ENCODE results near the gene MAP7. TPM values are rescaled to one million over a fixed set of nuclear protein-coding genes. Genes with fewer than 3 reads are reported as not detected.

Gene MAP7
- total RNA-seq, 2 experiments from 2014 or later = not detected

GRCh38 chr6:136446145-136446544 lies 104.1 kb downstream of the MAP7 start:
- Histone ChIP-seq H3K9me2 (ENCODE audit: insufficient read depth, low read length) (no peaks in the 10 kb centered on the region), H3K79me2 (ENCODE audit: insufficient read depth, low read depth, low read length) (no peaks in the 10 kb centered on the region), H3K4me2 (ENCODE audit: low read length) (no peak overlapping the region), H3K36me3 (ENCODE audit: insufficient read depth, low read length) (no peaks in the 10 kb centered on the region), H3K9me3 (ENCODE audit: low read length) (no peaks in the 10 kb centered on the region), H2AFZ (ENCODE audit: low read length) (no peak overlapping the region), H4K20me1 (ENCODE audit: insufficient read depth, low read length) (no peaks in the 10 kb centered on the region), H3K4me1 (ENCODE audit: insufficient read depth, low read length, poor library complexity, severe bottlenecking) (no peaks in the 10 kb centered on the region), H3K27ac (ENCODE audit: low read depth, low read length, poor library complexity, severe bottlenecking) (no peak overlapping the region), H3K4me3 (ENCODE audit: low read depth, low read length, poor library complexity, severe bottlenecking) (no peak overlapping the region)
- ChIA-PET POLR2A (no interaction called here), CTCF (ENCODE audit: unreplicated experiment) (no interaction called here)
- DNase-seq (ENCODE audit: low spot score) = no peak
- BruUV-seq (replicated peaks) = no TSS peak
- no peak for TF ChIP-seq EZH2phosphoT487 (IDR thresholded peaks at IDR 0.05; ENCODE audit: borderline replicate concordance, low read depth, low read length)
- no peak for TF ChIP-seq CTCF (conservative IDR thresholded peaks at IDR 0.05; ENCODE audit: low read length)
- intact Hi-C loops (cut with micrococcal nuclease; ENCODE audit: unreplicated experiment) = no loop called here

- BruUV-seq (replicated peaks) = no TSS peak
- Histone ChIP-seq H3K4me1 (ENCODE audit: insufficient read depth, low read length, poor library complexity, severe bottlenecking) (no peaks in the 10 kb centered on the region), H3K9me3 (ENCODE audit: low read length) (no peaks in the 10 kb centered on the region), H3K27ac (ENCODE audit: low read depth, low read length, poor library complexity, severe bottlenecking) (no peak overlapping the region), H3K4me2 (ENCODE audit: low read length) (no peak overlapping the region), H2AFZ (ENCODE audit: low read length) (no peak overlapping the region), H3K79me2 (ENCODE audit: insufficient read depth, low read depth, low read length) (no peaks in the 10 kb centered on the region), H3K4me3 (ENCODE audit: low read depth, low read length, poor library complexity, severe bottlenecking) (no peak overlapping the region), H4K20me1 (ENCODE audit: insufficient read depth, low read length) (no peaks in the 10 kb centered on the region), H3K9me2 (ENCODE audit: insufficient read depth, low read length) (no peaks in the 10 kb centered on the region), H3K36me3 (ENCODE audit: insufficient read depth, low read length) (no peaks in the 10 kb centered on the region)
- no peak for DNase-seq (ENCODE audit: low spot score)
- TF ChIP-seq EZH2phosphoT487 (IDR thresholded peaks at IDR 0.05; ENCODE audit: borderline replicate concordance, low read depth, low read length) (no peak), CTCF (conservative IDR thresholded peaks at IDR 0.05; ENCODE audit: low read length) (no peak)
- intact Hi-C loops (cut with micrococcal nuclease; ENCODE audit: unreplicated experiment) = no loop called here
- ChIA-PET POLR2A (no interaction called here), CTCF (ENCODE audit: unreplicated experiment) (no interaction called here)
Measured at GRCh38 chr6:136445063-136445462, 105.2 kb downstream of the MAP7 start.

GRCh38 chr6:136440203-136440602 lies 110.0 kb downstream of the MAP7 start:
- no peak overlapping the region for H3K4me2 ChIP-seq (ENCODE audit: low read length)
- no peaks in the 10 kb centered on the region for H3K9me3 ChIP-seq (ENCODE audit: low read length)
- H3K4me3 ChIP-seq (ENCODE audit: low read depth, low read length, poor library complexity, severe bottlenecking) = no peak overlapping the region
- TF ChIP-seq CTCF (conservative IDR thresholded peaks at IDR 0.05; ENCODE audit: low read length) (no peak), EZH2phosphoT487 (IDR thresholded peaks at IDR 0.05; ENCODE audit: borderline replicate concordance, low read depth, low read length) (no peak)
- no peak overlapping the region for H2AFZ ChIP-seq (ENCODE audit: low read length)
- no peaks in the 10 kb centered on the region for H4K20me1 ChIP-seq (ENCODE audit: insufficient read depth, low read length)
- no peaks in the 10 kb centered on the region for H3K4me1 ChIP-seq (ENCODE audit: insufficient read depth, low read length, poor library complexity, severe bottlenecking)
- intact Hi-C loops (cut with micrococcal nuclease; ENCODE audit: unreplicated experiment) = no loop called here
- no TSS peak for BruUV-seq (replicated peaks)
- no peak for DNase-seq (ENCODE audit: low spot score)
- ChIA-PET CTCF (ENCODE audit: unreplicated experiment) (no interaction called here), POLR2A (interaction anchor here (0.9 to 1.2 kb wide), 2 partner anchors 13 to 21 kb away, joined by 3 read pairs; no protein-coding TSS in a partner anchor)
- no peak overlapping the region for H3K27ac ChIP-seq (ENCODE audit: low read depth, low read length, poor library complexity, severe bottlenecking)
- H3K9me2 ChIP-seq (ENCODE audit: insufficient read depth, low read length) = no peaks in the 10 kb centered on the region
- H3K79me2 ChIP-seq (ENCODE audit: insufficient read depth, low read depth, low read length) = no peaks in the 10 kb centered on the region
- H3K36me3 ChIP-seq (ENCODE audit: insufficient read depth, low read length) = no peaks in the 10 kb centered on the region
